ENCODE data around the gene SLAMF8.

GRCh38 chr1:159856576-159856975 lies 29.9 kb downstream of the SLAMF8 start:
- TF ChIP-seq, protein P1, sequence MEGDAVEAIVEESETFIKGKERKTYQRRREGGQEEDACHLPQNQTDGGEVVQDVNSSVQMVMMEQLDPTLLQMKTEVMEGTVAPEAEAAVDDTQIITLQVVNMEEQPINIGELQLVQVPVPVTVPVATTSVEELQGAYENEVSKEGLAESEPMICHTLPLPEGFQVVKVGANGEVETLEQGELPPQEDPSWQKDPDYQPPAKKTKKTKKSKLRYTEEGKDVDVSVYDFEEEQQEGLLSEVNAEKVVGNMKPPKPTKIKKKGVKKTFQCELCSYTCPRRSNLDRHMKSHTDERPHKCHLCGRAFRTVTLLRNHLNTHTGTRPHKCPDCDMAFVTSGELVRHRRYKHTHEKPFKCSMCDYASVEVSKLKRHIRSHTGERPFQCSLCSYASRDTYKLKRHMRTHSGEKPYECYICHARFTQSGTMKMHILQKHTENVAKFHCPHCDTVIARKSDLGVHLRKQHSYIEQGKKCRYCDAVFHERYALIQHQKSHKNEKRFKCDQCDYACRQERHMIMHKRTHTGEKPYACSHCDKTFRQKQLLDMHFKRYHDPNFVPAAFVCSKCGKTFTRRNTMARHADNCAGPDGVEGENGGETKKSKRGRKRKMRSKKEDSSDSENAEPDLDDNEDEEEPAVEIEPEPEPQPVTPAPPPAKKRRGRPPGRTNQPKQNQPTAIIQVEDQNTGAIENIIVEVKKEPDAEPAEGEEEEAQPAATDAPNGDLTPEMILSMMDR (IDR thresholded peaks at IDR 0.05) = no peak
- no peak for TF ChIP-seq POLR2A (IDR thresholded peaks at IDR 0.05)

Data from suprapubic skin (tissue), 3 donors.